IMR-90 (cell line): ENCODE measurements around the gene TCERG1L. TPM values are rescaled to one million over a fixed set of nuclear protein-coding genes. Genes with fewer than 3 reads are reported as not detected.

ENCODE experiments used
- ATAC-seq: fragments of 200-7000 bp; cut with Tn5 transposase; 2 replicates; pipeline ENCODE4 v1.9.1; 2020; ENCODE audit warnings: low read depth, mild to moderate bottlenecking, moderate library complexity
- BruUV-seq: library from RNA; stranded (reverse); fragments of 400-500 nt; replicated peaks from 2 replicates; lab custom pipeline; 2021; lab: Mats Ljungman, UMichigan
- CTCF ChIA-PET: fragments of 300-600 bp; formaldehyde crosslinking; extraction: SDS; loops from one replicate; lab custom pipeline; 2021; ENCODE audit warnings: antibody characterized with exemption; lab: Yijun Ruan, JAX
- POLR2A ChIA-PET: fragments of 300-600 bp; sonication (Branson Sonifier 250); formaldehyde crosslinking; loops from one replicate; lab custom pipeline; 2022; ENCODE audit warnings: antibody characterized with exemption; ENCODE audit not compliant: unreplicated experiment; lab: Charles Lee
- DNase-seq: peaks from one replicate; pipeline ENCODE4 v3.0.0; 2013
- H2AFZ ChIP-seq: replicated peaks from 2 replicates; pipeline ENCODE3; 2013; ENCODE audit warnings: low read length, mild to moderate bottlenecking; ENCODE audit not compliant: poor library complexity
- H2AK5ac ChIP-seq: 2 replicates; pipeline ENCODE4 v1.6.1; 2013; ENCODE audit warnings: low read depth, low read length, inconsistent platforms
- H2AK9ac ChIP-seq: replicated peaks from 2 replicates; pipeline ENCODE3; 2013; ENCODE audit warnings: mild to moderate bottlenecking, low read depth, low read length, moderate library complexity; ENCODE audit not compliant: poor library complexity
- H2BK120ac ChIP-seq: 2 replicates; pipeline ENCODE4 v1.6.1; 2013; ENCODE audit warnings: low read depth, low read length, inconsistent platforms
- H2BK15ac ChIP-seq: 3 replicates; pipeline ENCODE4 v1.6.1; 2013; ENCODE audit warnings: low read depth, low read length, inconsistent platforms
- H2BK20ac ChIP-seq: 2 replicates; pipeline ENCODE4 v1.6.1; 2013; ENCODE audit warnings: low read depth, mild to moderate bottlenecking, inconsistent platforms, low read length, moderate library complexity
- H2BK5ac ChIP-seq: 2 replicates; pipeline ENCODE4 v1.6.1; 2013; ENCODE audit warnings: mild to moderate bottlenecking, low read depth, low read length, inconsistent platforms; ENCODE audit not compliant: poor library complexity, severe bottlenecking
- H3K14ac ChIP-seq: replicated peaks from 2 replicates; pipeline ENCODE4 v1.6.1; 2013; ENCODE audit warnings: low read depth, low read length, inconsistent platforms
- H3K18ac ChIP-seq: 2 replicates; pipeline ENCODE4 v1.6.1; 2013; ENCODE audit warnings: low read depth, low read length, control low read depth
- H3K23ac ChIP-seq: 2 replicates; pipeline ENCODE4 v1.6.1; 2013; ENCODE audit warnings: low read depth, low read length, inconsistent platforms
- H3K27ac ChIP-seq: 2 replicates; pipeline ENCODE4 v1.5.1; 2013; ENCODE audit warnings: mild to moderate bottlenecking, control low read depth, low read length; ENCODE audit not compliant: insufficient read depth
- H3K27me3 ChIP-seq: 2 replicates; pipeline ENCODE4 v1.6.1; 2013; ENCODE audit warnings: low read length; ENCODE audit not compliant: control insufficient read depth, insufficient read depth
- H3K36me3 ChIP-seq: 2 replicates; pipeline ENCODE4 v1.6.1; 2013; ENCODE audit warnings: low read length, mixed read lengths; ENCODE audit not compliant: control insufficient read depth, insufficient read depth
- H3K4ac ChIP-seq: 2 replicates; pipeline ENCODE4 v1.6.1; 2013; ENCODE audit warnings: low read depth, low read length, inconsistent platforms
- H3K4me1 ChIP-seq: 2 replicates; pipeline ENCODE4 v1.6.1; 2013; ENCODE audit warnings: low read length, mixed read lengths; ENCODE audit not compliant: control insufficient read depth, insufficient read depth
- H3K4me2 ChIP-seq: 2 replicates; pipeline ENCODE4 v1.6.1; 2013; ENCODE audit warnings: low read depth, mild to moderate bottlenecking, control low read depth, low read length, moderate library complexity
- H3K4me3 ChIP-seq: 2 replicates; pipeline ENCODE4 v1.5.1; 2013; ENCODE audit warnings: low read depth, mild to moderate bottlenecking, control low read depth, low read length, moderate library complexity; ENCODE audit not compliant: insufficient read depth
- H3K56ac ChIP-seq: 2 replicates; pipeline ENCODE4 v1.6.1; 2013; ENCODE audit warnings: low read length, inconsistent platforms; ENCODE audit not compliant: insufficient read depth; ENCODE audit errors: extremely low read depth
- H3K79me1 ChIP-seq, 2 experiments: 2 replicates each; pipeline ENCODE4 v1.6.1; 2013; ENCODE audit warnings: low read length in 2 of 2, inconsistent platforms in 1 of 2, low read depth in 1 of 2
- H3K9ac ChIP-seq: 2 replicates; pipeline ENCODE4 v1.6.1; 2013; ENCODE audit warnings: low read depth, low read length, control low read depth
- H3K9me1 ChIP-seq: 2 replicates; pipeline ENCODE4 v1.6.1; 2013; ENCODE audit warnings: low read length, inconsistent platforms; ENCODE audit not compliant: insufficient read depth
- H3K9me3 ChIP-seq: 2 replicates; pipeline ENCODE4 v1.6.1; 2013; ENCODE audit warnings: low read length; ENCODE audit not compliant: control insufficient read depth, insufficient read depth
- H4K20me1 ChIP-seq: 2 replicates; pipeline ENCODE4 v1.6.1; 2013; ENCODE audit warnings: low read length, inconsistent platforms; ENCODE audit not compliant: insufficient read depth
- H4K5ac ChIP-seq: 2 replicates; pipeline ENCODE4 v1.6.1; 2013; ENCODE audit warnings: mild to moderate bottlenecking, low read depth, low read length, control low read depth
- H4K8ac ChIP-seq, 2 experiments: 2 replicates each; pipeline ENCODE4 v1.6.1; 2013; ENCODE audit warnings: low read depth in 2 of 2, low read length in 2 of 2, control low read depth in 1 of 2, inconsistent platforms in 1 of 2
- H4K91ac ChIP-seq: 2 replicates; pipeline ENCODE4 v1.6.1; 2013; ENCODE audit warnings: low read depth, low read length, inconsistent platforms; ENCODE audit not compliant: insufficient read depth
- BHLHE40 ChIP-seq: fragments of 150-350 bp; IDR thresholded peaks from 2 replicates; pipeline ENCODE4 v1.6.1; 2016; ENCODE audit warnings: mild to moderate bottlenecking, low read depth, low read length
- CEBPB ChIP-seq: IDR thresholded peaks from 2 replicates; pipeline ENCODE4 v1.6.1; 2012; ENCODE audit warnings: low read depth, low read length, improper control_type of control experiment
- CHD1 ChIP-seq: IDR thresholded peaks from 2 replicates; pipeline ENCODE4 v1.6.1; 2012; ENCODE audit warnings: low read depth, low read length, improper control_type of control experiment
- FOS ChIP-seq: fragments of 150-350 bp; IDR thresholded peaks from 2 replicates; pipeline ENCODE4 v1.6.1; 2016; ENCODE audit warnings: low read depth, low read length
- MAFK ChIP-seq: IDR thresholded peaks from 2 replicates; pipeline ENCODE4 v1.6.1; 2012; ENCODE audit warnings: low read depth, low read length, improper control_type of control experiment
- MAZ ChIP-seq: IDR thresholded peaks from 2 replicates; pipeline ENCODE4 v1.6.1; 2012; ENCODE audit warnings: low read depth, mild to moderate bottlenecking, low read length, improper control_type of control experiment, moderate library complexity, borderline replicate concordance
- MXI1 ChIP-seq: IDR thresholded peaks from 2 replicates; pipeline ENCODE4 v1.6.1; 2012; ENCODE audit warnings: low read depth, mild to moderate bottlenecking, low read length, moderate library complexity, borderline replicate concordance
- NFE2L2 ChIP-seq: fragments of 150-350 bp; IDR thresholded peaks from 2 replicates; pipeline ENCODE4 v1.6.1; 2016; ENCODE audit warnings: low read depth, mild to moderate bottlenecking, low read length
- POLR2A ChIP-seq: IDR thresholded peaks from 2 replicates; pipeline ENCODE4 v1.6.1; 2012; ENCODE audit warnings: mild to moderate bottlenecking, low read depth, low read length
- RAD21 ChIP-seq: IDR thresholded peaks from 2 replicates; pipeline ENCODE4 v1.6.1; 2012; ENCODE audit warnings: low read length, improper control_type of control experiment
- RCOR1 ChIP-seq: IDR thresholded peaks from 2 replicates; pipeline ENCODE4 v1.6.1; 2012; ENCODE audit warnings: mild to moderate bottlenecking, low read length, improper control_type of control experiment; ENCODE audit not compliant: insufficient replicate concordance
- RFX5 ChIP-seq: IDR thresholded peaks from 2 replicates; pipeline ENCODE4 v1.8.0; 2012; ENCODE audit warnings: low read depth, mild to moderate bottlenecking, low read length, moderate library complexity
- SMC3 ChIP-seq: fragments of 150-350 bp; IDR thresholded peaks from 2 replicates; pipeline ENCODE4 v1.6.1; 2016; ENCODE audit warnings: low read depth, mild to moderate bottlenecking, antibody characterized with exemption, low read length, moderate library complexity
- WGBS, 2 experiments: methylation state at CpG; one replicate each; pipeline versions ENCODE4 v1.1.5 to v1.1.7; 2013; ENCODE audit warnings: missing lambda C conversion rate in 2 of 2; ENCODE audit not compliant: insufficient read length in 1 of 2; ENCODE audit errors: extremely low coverage in 2 of 2; 5-methylcytosine and 5-hydroxymethylcytosine counted together
- dilution Hi-C: fragments of 300-500 bp; cut with HindIII; formaldehyde crosslinking; loops from one replicate; pipeline ENCODE4 v1.14.3; 2018; ENCODE audit warnings: low sequenced_read_pairs; ENCODE audit not compliant: unreplicated experiment
- in situ Hi-C: fragments of 300-500 bp; cut with MboI; formaldehyde crosslinking; loops from 3 replicates; pipeline ENCODE4 v1.14.3; 2019; ENCODE audit warnings: low sequenced_read_pairs, inconsistent platforms, mixed read lengths
- intact Hi-C: fragments of 100-400 bp; cut with micrococcal nuclease; formaldehyde crosslinking; loops from 2 replicates; pipeline ENCODE4 v1.10.0; 2022
- polyA plus RNA-seq, 3 experiments: library from polyadenylated mRNA; depleted of rRNA; stranded (reverse); fragments of >200 nt; gene quantifications; 2 replicates each; pipeline ENCODE4 v1.2.3, GENCODE V29; 2012; ENCODE audit warnings: low replicate concordance in 1 of 3
- total RNA-seq: library from RNA; depleted of rRNA; stranded (reverse); fragments of >200 nt; gene quantifications from 2 replicates; pipeline ENCODE4 v1.2.3, GENCODE V29; 2012
- TF ChIP-seq, protein P1 (sequence below): fragments of 150-350 bp; IDR thresholded peaks from 2 replicates; pipeline ENCODE4 v1.6.1; 2016; ENCODE audit warnings: low read depth, mild to moderate bottlenecking, low read length, moderate library complexity, borderline replicate concordance
- TF ChIP-seq, protein P2 (sequence below): fragments of 150-350 bp; IDR thresholded peaks from 2 replicates; pipeline ENCODE4 v1.6.1; 2017; ENCODE audit warnings: mild to moderate bottlenecking, antibody characterized with exemption, low read length, low read depth
- TF ChIP-seq, protein P3 (sequence below): conservative IDR thresholded peaks from 2 replicates; pipeline ENCODE4 v1.5.1; 2012; ENCODE audit warnings: mild to moderate bottlenecking, low read depth, low read length, improper control_type of control experiment

Gene TCERG1L
- total and polyA plus RNA-seq, 2 of the 4 experiments (the other 2 are of a cell fraction) = not detected

DNA sequence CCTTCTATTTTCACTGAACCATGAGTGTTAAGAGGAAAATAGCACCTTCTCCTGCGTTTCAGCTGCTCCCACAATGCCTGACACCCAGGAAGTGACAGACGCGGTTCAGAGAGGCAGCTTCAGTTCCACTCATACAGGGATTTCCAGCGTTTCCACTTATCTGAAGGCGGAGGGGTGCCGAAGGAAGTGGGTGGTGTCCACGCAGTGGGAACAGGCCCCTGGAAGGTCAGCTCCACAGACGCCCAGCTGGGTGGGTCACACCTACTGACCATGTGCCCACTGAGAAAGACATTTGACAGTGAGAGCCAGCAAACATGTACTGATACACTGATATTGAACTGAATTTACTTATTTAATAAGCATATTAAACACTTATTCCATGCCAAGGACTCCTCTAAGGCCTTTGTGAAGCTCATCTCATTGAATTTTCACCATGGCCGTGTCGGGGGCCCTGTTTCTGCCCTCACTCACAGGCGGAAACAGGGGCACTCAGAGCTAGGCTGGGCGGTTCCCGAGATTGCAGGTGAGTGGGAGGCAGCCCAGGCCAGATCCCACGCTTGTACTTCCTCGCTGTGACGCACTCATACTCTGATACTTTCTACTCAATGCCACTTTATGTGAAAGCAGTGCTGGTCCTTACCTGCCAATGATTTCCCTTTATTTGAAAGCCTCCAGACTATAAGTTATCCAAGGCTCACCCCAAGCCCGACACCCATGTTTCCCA, 96.8 kb downstream of the TCERG1L start:
- no peak overlapping the region for H3K9ac ChIP-seq
- no peak overlapping the region for H4K8ac ChIP-seq
- no TSS peak for BruUV-seq
- no peak overlapping the region for H3K4ac ChIP-seq
- TF ChIP-seq, protein P1, sequence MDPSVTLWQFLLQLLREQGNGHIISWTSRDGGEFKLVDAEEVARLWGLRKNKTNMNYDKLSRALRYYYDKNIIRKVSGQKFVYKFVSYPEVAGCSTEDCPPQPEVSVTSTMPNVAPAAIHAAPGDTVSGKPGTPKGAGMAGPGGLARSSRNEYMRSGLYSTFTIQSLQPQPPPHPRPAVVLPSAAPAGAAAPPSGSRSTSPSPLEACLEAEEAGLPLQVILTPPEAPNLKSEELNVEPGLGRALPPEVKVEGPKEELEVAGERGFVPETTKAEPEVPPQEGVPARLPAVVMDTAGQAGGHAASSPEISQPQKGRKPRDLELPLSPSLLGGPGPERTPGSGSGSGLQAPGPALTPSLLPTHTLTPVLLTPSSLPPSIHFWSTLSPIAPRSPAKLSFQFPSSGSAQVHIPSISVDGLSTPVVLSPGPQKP = no peak
- no peak for TF ChIP-seq MAZ
- TF ChIP-seq SMC3 = no peak
- TF ChIP-seq CHD1 = no peak
- no peak for TF ChIP-seq RAD21
- TF ChIP-seq BHLHE40 = no peak
- no peak for TF ChIP-seq MXI1
- TF ChIP-seq, protein P2, sequence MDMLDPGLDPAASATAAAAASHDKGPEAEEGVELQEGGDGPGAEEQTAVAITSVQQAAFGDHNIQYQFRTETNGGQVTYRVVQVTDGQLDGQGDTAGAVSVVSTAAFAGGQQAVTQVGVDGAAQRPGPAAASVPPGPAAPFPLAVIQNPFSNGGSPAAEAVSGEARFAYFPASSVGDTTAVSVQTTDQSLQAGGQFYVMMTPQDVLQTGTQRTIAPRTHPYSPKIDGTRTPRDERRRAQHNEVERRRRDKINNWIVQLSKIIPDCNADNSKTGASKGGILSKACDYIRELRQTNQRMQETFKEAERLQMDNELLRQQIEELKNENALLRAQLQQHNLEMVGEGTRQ = no peak
- no peak for TF ChIP-seq RCOR1
- no peak for TF ChIP-seq CEBPB
- TF ChIP-seq, protein P3, sequence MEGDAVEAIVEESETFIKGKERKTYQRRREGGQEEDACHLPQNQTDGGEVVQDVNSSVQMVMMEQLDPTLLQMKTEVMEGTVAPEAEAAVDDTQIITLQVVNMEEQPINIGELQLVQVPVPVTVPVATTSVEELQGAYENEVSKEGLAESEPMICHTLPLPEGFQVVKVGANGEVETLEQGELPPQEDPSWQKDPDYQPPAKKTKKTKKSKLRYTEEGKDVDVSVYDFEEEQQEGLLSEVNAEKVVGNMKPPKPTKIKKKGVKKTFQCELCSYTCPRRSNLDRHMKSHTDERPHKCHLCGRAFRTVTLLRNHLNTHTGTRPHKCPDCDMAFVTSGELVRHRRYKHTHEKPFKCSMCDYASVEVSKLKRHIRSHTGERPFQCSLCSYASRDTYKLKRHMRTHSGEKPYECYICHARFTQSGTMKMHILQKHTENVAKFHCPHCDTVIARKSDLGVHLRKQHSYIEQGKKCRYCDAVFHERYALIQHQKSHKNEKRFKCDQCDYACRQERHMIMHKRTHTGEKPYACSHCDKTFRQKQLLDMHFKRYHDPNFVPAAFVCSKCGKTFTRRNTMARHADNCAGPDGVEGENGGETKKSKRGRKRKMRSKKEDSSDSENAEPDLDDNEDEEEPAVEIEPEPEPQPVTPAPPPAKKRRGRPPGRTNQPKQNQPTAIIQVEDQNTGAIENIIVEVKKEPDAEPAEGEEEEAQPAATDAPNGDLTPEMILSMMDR = no peak
- no peak for TF ChIP-seq POLR2A
- no peak for TF ChIP-seq MAFK
- TF ChIP-seq FOS = no peak
- no peak for TF ChIP-seq NFE2L2
- TF ChIP-seq RFX5 = no peak
- peaks cover 52% of the 10 kb centered on the region for H3K9me3 ChIP-seq
- 61% methylated on average over 9 of the region's 17 CpGs; no CpG with 5 or more reads in 1 of the 2 experiments for WGBS, 2 experiments
- intact Hi-C loops = no loop called here
- no peak overlapping the region for H3K4me2 ChIP-seq
- in situ Hi-C loops = no loop called here
- ChIA-PET CTCF (no interaction called here), POLR2A (no interaction called here)
- no peak overlapping the region for H3K27ac ChIP-seq
- H3K4me1 ChIP-seq = no peaks in the 10 kb centered on the region
- no peak overlapping the region for H3K56ac ChIP-seq
- no peak overlapping the region for H2BK5ac ChIP-seq
- H3K23ac ChIP-seq = no peak overlapping the region
- no peak overlapping the region for H2AFZ ChIP-seq
- ATAC-seq (no peak), DNase-seq (no peak)
- H2BK120ac ChIP-seq = no peak overlapping the region
- dilution Hi-C loops = no loop called here
- H2AK5ac ChIP-seq = no peak overlapping the region
- H3K36me3 ChIP-seq = no peaks in the 10 kb centered on the region
- H4K91ac ChIP-seq = no peak overlapping the region
- no peak overlapping the region for H3K4me3 ChIP-seq
- no peak overlapping the region for H4K5ac ChIP-seq
- no peaks in the 10 kb centered on the region for H3K9me1 ChIP-seq
- no peak overlapping the region for H2AK9ac ChIP-seq
- no peaks in the 10 kb centered on the region for H4K20me1 ChIP-seq
- H3K27me3 ChIP-seq = no peaks in the 10 kb centered on the region
- no peak overlapping the region for H2BK20ac ChIP-seq
- H3K18ac ChIP-seq = no peak overlapping the region
- H3K14ac ChIP-seq = no peak overlapping the region
- no peak overlapping the region for H2BK15ac ChIP-seq
- no peaks in the 10 kb centered on the region for H3K79me1 ChIP-seq
